GM23248 (cell line): ENCODE data around the gene LRRC19.

Source experiments
- EZH2 ChIP-seq: fragments of 200-600 bp; sonication (generic); IDR thresholded peaks from 2 replicates; pipeline ENCODE4 v1.6.1; 2018; ENCODE audit warnings: antibody characterized with exemption, mild to moderate bottlenecking; ENCODE audit not compliant: insufficient read depth, poor library complexity, severe bottlenecking
- EZH2phosphoT487 ChIP-seq: fragments of 200-600 bp; sonication (generic); IDR thresholded peaks from 2 replicates; pipeline ENCODE4 v1.6.1; 2018; ENCODE audit warnings: antibody characterized with exemption, moderate library complexity, mild to moderate bottlenecking, low read depth; ENCODE audit not compliant: insufficient read depth

DNA sequence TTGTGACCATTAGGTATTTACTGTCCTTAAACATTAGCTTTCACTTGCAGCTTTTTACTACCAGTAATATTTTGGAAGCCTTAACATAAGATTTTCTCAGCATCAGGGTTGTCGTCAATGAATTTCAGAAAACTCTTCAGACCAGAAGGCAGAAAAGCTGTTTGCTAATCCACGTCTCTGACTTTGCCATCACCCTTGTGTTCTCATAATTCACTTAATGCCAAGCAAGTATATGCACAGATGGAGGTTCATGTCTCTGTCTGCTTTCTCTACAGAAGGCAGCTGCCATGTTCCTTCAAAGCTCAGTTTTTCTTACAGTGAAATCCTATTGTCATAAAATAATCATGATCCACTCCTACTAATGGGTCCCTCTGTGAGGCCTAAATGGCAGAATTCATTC, 37.7 kb upstream of the LRRC19 start:
- TF ChIP-seq EZH2phosphoT487 = no peak
- no peak for TF ChIP-seq EZH2
